HG03103 (cell line): ENCODE results near the gene HCFC2.
"Not testable (repeated sequence)": the region's sequence is repeated elsewhere in the genome, so short reads cannot be mapped to it uniquely, and the experiment has no call there.

Source experiments
- ATAC-seq: cut with Tn5 transposase; IDR thresholded peaks from one replicate; pipeline ENCODE4 v1.9.1; 2021; ENCODE audit warnings: low read depth; ENCODE audit not compliant: unreplicated experiment

Gene HCFC2

DNA sequence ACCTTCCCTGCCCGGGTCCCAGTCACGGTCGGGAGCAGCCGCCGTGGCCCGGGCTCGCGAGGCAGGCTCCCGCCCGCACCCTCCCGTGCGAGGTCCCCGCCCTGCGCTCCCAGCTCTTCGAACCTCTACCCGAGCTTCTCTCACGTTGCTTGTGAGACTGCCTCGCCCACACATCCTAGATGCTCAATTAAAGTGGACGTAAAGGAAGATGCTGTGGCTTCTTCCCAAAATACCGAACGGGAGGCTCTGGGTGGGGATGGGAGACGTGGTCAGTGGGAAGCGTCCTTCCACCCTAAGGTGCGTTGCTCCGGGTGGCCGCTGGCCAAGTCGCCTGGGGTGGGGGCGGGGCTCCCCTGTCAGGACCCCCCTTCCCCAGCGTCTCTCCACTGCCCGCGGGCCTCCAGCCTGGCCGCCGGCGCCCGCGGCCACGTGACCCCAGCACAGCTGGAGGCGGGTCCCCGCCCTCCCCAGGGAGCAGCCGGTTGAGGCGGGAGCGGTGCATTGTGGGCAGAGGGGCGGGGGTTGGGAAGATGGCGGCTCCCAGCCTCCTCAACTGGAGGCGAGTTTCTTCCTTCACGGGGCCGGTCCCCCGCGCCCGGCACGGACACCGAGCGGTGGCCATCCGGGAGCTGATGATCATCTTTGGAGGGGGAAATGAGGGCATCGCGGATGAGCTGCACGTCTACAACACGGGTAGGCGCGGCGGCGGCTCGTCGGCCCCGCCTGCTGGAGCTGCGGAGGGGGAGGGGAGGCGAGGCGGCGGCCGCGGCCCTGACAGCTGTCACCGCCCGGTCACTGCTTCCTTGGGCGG, at the start of gene HCFC2:
TSS of gene HCFC2 (plus strand) at position 501 of the 811 bp plus-strand sequence. CDS start at position 531, 30 bp downstream.
- ATAC-seq: peak; percentile 88

DNA sequence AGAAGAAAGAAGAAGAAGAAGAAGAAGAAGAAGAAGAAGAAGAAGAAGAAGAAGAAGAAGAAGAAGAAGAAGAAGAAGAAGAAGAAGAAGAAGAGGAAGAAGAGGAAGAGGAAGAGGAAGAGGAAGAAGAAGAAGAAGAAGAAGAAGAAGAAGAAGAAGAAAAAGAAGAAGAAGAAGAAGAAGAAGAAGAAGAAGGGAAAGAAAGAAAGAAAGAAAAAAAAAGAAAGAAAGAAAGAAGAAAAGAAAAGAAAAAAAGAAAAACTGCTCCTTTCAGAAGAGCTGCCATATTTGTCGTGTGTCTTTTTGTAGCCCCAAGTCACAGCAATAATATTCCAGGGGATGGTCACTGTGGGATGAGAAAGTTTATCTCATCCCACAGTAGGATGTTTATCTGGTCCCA, 42.5 kb upstream of the HCFC2 start:
- ATAC-seq: not testable (repeated sequence)

DNA sequence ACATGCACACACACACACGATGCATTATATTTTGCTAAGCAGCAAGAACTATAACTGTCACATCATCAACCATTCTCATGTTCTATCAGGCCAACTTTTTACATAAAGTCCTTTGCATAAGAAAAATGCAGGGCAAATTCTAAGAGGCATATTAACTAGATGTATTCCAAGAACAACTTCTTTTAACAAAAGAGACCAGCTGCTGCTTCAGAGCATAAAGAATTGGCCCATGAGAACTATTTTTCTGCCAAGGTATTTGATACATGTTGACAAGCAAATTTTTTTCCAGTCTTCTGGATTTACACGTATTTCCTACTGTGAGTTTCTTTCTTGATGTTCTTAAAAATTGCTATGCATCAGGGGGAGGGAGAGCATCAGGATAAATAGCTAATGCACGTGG, 41.5 kb upstream of the HCFC2 start:
- no peak for ATAC-seq

- ATAC-seq: no peak
These were observed 40.6 kb upstream of the HCFC2 start for GRCh38 chr12:104023710-104024109.

DNA sequence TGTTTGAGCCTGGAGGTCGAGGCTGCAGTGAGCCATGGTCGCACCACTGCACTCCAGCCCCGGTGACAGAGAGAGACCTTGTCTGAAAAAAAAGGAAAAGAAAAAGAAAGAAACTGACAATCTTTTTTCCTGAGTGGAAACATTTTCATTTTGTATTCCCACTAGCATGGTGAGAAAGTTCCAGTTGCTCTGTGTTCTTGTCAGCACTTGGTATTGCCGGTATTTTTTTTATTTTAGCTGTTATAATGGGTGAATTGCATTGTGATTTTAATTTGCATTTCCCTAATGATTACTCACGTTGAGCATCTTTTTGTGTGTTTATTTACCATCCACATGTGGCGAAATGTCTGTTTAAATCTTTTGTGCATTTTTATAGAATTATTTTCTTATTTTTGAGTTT, 40.0 kb upstream of the HCFC2 start:
- ATAC-seq: no peak

GRCh38 chr12:104025771-104026170, 38.6 kb upstream of the HCFC2 start:
- no peak for ATAC-seq

DNA sequence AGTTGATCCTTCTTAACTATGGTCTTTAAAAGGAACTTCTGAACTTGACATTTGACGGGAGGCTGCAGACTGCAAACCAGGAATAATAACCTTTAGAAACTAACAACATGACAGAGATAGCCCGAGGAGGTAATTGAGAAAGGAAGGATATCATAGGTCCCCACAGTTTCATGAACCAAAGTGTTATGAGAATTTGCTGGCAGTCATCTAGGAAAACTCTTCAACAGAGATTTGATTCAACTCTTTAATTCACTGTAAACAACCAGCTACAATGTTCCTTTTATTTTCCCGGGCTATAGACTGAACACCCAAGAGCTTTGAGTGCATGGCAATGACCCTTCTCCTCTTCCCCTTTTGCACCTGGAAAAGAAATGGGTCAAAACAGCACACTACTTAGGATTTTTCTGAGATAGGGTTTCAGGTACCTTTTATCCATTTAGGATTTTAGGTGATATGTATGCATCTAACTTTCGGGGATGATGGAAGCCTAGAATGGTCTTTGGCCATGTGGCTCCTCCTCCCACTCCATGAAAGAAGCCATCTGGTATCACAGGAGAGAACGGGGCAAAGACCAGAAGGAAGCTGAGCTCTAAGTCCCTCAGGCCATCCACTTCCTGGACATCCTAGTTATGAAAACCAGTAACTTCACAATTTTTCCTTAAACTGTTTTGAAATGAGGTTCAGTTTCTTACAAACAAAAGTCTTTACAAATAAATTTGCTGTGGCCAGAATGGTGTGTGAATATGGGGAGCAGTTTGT, 37.3 kb upstream of the HCFC2 start:
- no peak for ATAC-seq

DNA sequence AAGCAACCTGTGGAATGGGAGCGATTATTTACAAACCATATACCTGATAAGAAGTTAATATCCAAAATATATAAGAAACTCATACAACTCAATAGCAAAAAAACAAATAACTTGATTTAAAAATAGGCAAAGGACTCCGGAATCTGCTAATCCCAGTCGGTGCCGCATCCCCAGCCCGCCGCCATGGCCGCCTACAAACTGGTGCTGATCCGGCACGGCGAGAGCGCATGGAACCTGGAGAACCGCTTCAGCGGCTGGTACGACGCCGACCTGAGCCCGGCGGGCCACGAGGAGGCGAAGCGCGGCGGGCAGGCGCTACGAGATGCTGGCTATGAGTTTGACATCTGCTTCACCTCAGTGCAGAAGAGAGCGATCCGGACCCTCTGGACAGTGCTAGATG, 33.7 kb upstream of the HCFC2 start:
- not testable (repeated sequence) for ATAC-seq

DNA sequence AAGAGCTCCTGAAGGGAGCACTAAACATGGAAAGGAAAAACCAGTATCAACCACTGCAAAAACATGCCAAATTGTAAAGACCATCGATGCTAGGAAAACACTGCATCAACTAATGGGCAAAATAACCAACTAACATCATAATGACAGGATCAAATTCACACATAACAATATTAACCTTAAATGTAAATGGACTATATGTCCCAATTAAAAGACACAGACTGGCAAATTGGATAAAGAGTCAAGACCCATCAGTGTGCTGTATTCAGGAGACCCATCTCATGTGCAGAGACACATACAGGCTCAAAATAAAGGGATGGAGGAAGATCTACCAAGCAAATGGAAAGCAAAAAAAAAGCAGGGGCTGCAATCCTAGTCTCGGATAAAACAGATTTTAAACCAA, 28.2 kb upstream of the HCFC2 start:
- not testable (repeated sequence) for ATAC-seq

- ATAC-seq: not testable (repeated sequence)
These were observed 24.6 kb upstream of the HCFC2 start for GRCh38 chr12:104039769-104040168.

- no peak for ATAC-seq
These were observed 21.8 kb upstream of the HCFC2 start for GRCh38 chr12:104042580-104042979.

GRCh38 chr12:104044158-104044557, 20.2 kb upstream of the HCFC2 start:
- ATAC-seq: no peak

GRCh38 chr12:104046306-104046705, 18.0 kb upstream of the HCFC2 start:
- no peak for ATAC-seq

GRCh38 chr12:104048162-104048561, 16.2 kb upstream of the HCFC2 start:
- no peak for ATAC-seq

DNA sequence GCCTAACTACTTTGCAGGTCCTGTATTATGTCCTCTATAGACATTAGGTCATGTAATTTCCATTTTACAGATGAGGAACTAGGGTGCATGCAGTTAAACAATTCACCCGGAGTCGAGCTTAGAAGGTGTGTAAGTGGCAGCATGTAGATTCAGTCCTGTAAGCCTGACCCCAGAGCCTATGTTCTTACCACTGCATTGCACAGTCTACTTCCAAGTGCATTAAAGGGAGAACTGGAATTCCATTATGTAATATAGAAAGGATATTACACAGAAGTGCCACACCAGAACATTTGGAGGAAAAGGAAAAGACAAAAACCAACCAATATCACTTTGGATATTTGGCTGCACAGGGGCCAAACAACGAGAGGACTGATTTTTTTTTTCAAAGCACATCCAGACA, 15.5 kb upstream of the HCFC2 start:
- ATAC-seq: no peak

- ATAC-seq: no peak
These were observed 14.9 kb upstream of the HCFC2 start for GRCh38 chr12:104049278-104049902.

DNA sequence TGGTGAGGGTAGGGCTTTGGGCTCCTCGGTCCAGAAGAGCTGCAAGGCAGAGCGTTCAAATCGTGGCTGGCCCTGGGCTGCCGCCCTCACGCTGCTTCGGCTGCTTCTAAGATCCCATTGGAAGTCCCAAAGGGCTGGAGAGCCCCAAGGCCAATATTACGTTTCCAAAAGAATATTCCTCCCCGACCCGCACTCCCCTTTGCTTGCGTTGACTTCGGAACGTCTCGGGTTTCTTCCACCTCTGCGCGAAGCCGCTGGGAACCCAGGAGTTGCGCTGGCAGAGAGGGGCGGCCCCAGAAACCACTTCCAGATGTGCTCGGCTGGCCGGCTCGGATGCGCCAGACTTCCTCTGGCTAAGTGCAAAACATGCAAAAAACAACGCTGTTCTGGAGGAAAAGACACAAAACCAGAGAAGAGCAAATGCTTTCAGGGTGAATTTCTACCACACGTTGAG, 14.4 kb upstream of the HCFC2 start, which contains the start of gene GLT8D2:
TSS of gene GLT8D2 (minus strand) at position 285 of the 454 bp plus-strand sequence. CDS start 30,539 bp downstream, outside the sequence.
- no peak for ATAC-seq

- ATAC-seq: no peak
These were observed 13.9 kb upstream of the HCFC2 start for GRCh38 chr12:104050436-104050835.

- no peak for ATAC-seq
These were observed 9.5 kb upstream of the HCFC2 start for GRCh38 chr12:104054681-104055346.

- no peak for ATAC-seq
These were observed 8.5 kb upstream of the HCFC2 start for GRCh38 chr12:104055686-104056388.
